ENCODE data around the gene KLRG1.
A peak's percentile ranks its signal among the peaks of the same experiment; 100 is the strongest.

Gene KLRG1

GRCh38 chr12:9048930-9049329 lies 59.6 kb downstream of the KLRG1 start:
- no peak; the same call in 2 of the 3 replicates for ATAC-seq
- TF ChIP-seq TOX (CRISPR knock-in tag; IDR thresholded peaks at IDR 0.05; ENCODE audit: borderline replicate concordance): no peak
- TF ChIP-seq BACH2 (CRISPR knock-in tag; IDR thresholded peaks at IDR 0.05; ENCODE audit: borderline replicate concordance): no peak
- no peak for TF ChIP-seq ZNF8 (CRISPR knock-in tag; IDR thresholded peaks at IDR 0.05)
- no peak for TF ChIP-seq ZNF565 (CRISPR knock-in tag; conservative IDR thresholded peaks at IDR 0.05; ENCODE audit: low read depth)
- TF ChIP-seq ARNTL (CRISPR knock-in tag; IDR thresholded peaks at IDR 0.05; ENCODE audit: borderline replicate concordance, low read depth): no peak
- TF ChIP-seq CSRNP3 (CRISPR knock-in tag; IDR thresholded peaks at IDR 0.05): no peak
- TF ChIP-seq ISL1 (CRISPR knock-in tag; IDR thresholded peaks at IDR 0.05): no peak
- TF ChIP-seq ZC3H10 (CRISPR knock-in tag; IDR thresholded peaks at IDR 0.05): no peak
- TF ChIP-seq TCF4 (CRISPR knock-in tag; IDR thresholded peaks at IDR 0.05; ENCODE audit: borderline replicate concordance): no peak
- TF ChIP-seq ZFP3 (CRISPR knock-in tag; IDR thresholded peaks at IDR 0.05): no peak
- TF ChIP-seq, protein P1, sequence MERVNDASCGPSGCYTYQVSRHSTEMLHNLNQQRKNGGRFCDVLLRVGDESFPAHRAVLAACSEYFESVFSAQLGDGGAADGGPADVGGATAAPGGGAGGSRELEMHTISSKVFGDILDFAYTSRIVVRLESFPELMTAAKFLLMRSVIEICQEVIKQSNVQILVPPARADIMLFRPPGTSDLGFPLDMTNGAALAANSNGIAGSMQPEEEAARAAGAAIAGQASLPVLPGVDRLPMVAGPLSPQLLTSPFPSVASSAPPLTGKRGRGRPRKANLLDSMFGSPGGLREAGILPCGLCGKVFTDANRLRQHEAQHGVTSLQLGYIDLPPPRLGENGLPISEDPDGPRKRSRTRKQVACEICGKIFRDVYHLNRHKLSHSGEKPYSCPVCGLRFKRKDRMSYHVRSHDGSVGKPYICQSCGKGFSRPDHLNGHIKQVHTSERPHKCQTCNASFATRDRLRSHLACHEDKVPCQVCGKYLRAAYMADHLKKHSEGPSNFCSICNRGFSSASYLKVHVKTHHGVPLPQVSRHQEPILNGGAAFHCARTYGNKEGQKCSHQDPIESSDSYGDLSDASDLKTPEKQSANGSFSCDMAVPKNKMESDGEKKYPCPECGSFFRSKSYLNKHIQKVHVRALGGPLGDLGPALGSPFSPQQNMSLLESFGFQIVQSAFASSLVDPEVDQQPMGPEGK (CRISPR knock-in tag; IDR thresholded peaks at IDR 0.05; ENCODE audit: borderline replicate concordance): no peak
- TF ChIP-seq GLIS3 (CRISPR knock-in tag; IDR thresholded peaks at IDR 0.05): no peak
- no peak for TF ChIP-seq POU6F1 (CRISPR knock-in tag; IDR thresholded peaks at IDR 0.05; ENCODE audit: borderline replicate concordance, low read depth)
- TF ChIP-seq ESRRG (CRISPR knock-in tag; IDR thresholded peaks at IDR 0.05): no peak
- no peak for TF ChIP-seq ZNF70 (CRISPR knock-in tag; IDR thresholded peaks at IDR 0.05)

DNA sequence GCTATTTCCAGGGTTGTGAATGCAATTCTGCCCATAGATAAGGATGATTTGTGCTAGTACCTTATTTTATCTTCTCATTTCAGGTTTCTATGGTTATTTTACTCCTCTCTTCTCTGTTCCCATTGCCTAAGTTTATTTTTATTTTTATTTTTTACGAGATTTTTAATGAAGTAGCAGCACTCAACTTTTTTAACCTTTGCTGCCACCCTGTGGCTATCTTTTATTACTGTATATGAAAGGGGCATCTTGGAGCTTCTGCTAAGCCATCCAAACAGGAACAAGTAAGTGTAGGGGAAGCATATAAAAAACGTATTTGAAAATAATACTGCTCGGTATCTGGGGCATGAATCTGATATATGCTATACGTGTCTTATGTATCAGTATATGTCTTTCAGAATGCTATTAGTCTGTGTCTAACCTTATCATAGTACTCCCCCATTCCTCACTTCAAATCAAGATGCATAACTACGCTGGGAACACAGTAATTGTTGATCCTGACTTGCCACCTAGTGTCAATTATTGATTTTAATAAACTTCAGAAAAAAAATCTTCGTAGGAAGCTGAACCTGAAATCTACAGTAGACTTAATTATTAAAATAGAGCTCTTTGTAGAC lies 60.3 kb downstream of the KLRG1 start:
- ATAC-seq: peak; percentile 90
- TF ChIP-seq RARB (CRISPR knock-in tag; IDR thresholded peaks at IDR 0.05): no peak
- TF ChIP-seq TOX (CRISPR knock-in tag; IDR thresholded peaks at IDR 0.05; ENCODE audit: borderline replicate concordance): no peak
- TF ChIP-seq, protein P1 (CRISPR knock-in tag; IDR thresholded peaks at IDR 0.05; ENCODE audit: borderline replicate concordance): no peak
- TF ChIP-seq POU6F1 (CRISPR knock-in tag; IDR thresholded peaks at IDR 0.05; ENCODE audit: borderline replicate concordance, low read depth): no peak
- TF ChIP-seq CSDC2 (CRISPR knock-in tag; IDR thresholded peaks at IDR 0.05): no peak
- no peak for TF ChIP-seq ZNF8 (CRISPR knock-in tag; IDR thresholded peaks at IDR 0.05)
- TF ChIP-seq ZC3H10 (CRISPR knock-in tag; IDR thresholded peaks at IDR 0.05): no peak
- TF ChIP-seq SNAI2 (CRISPR knock-in tag; IDR thresholded peaks at IDR 0.05): no peak
- TF ChIP-seq ZFP3 (CRISPR knock-in tag; IDR thresholded peaks at IDR 0.05): no peak

- no peak for ATAC-seq
Measured at GRCh38 chr12:9050521-9051157, 61.3 kb downstream of the KLRG1 start.

More at GRCh38 chr12:9050521-9051157, 61.3 kb downstream of the KLRG1 start:
- TF ChIP-seq PPARA (CRISPR knock-in tag; IDR thresholded peaks at IDR 0.05; ENCODE audit: borderline replicate concordance) (no peak), CSDC2 (CRISPR knock-in tag; IDR thresholded peaks at IDR 0.05) (no peak), ESRRG (CRISPR knock-in tag; IDR thresholded peaks at IDR 0.05) (no peak), ZFP3 (CRISPR knock-in tag; IDR thresholded peaks at IDR 0.05) (no peak), ZNF565 (CRISPR knock-in tag; conservative IDR thresholded peaks at IDR 0.05; ENCODE audit: low read depth) (no peak), RARB (CRISPR knock-in tag; IDR thresholded peaks at IDR 0.05) (no peak), ARNTL (CRISPR knock-in tag; IDR thresholded peaks at IDR 0.05; ENCODE audit: borderline replicate concordance, low read depth) (no peak), OSR1 (CRISPR knock-in tag; IDR thresholded peaks at IDR 0.05) (no peak), BACH2 (CRISPR knock-in tag; IDR thresholded peaks at IDR 0.05; ENCODE audit: borderline replicate concordance) (no peak), ZFP30 (CRISPR knock-in tag; IDR thresholded peaks at IDR 0.05) (no peak), CSRNP3 (CRISPR knock-in tag; IDR thresholded peaks at IDR 0.05) (no peak), SNAI2 (CRISPR knock-in tag; IDR thresholded peaks at IDR 0.05) (no peak), ZNF70 (CRISPR knock-in tag; IDR thresholded peaks at IDR 0.05) (no peak), POU6F1 (CRISPR knock-in tag; IDR thresholded peaks at IDR 0.05; ENCODE audit: borderline replicate concordance, low read depth) (no peak)
- TF ChIP-seq, protein P2, sequence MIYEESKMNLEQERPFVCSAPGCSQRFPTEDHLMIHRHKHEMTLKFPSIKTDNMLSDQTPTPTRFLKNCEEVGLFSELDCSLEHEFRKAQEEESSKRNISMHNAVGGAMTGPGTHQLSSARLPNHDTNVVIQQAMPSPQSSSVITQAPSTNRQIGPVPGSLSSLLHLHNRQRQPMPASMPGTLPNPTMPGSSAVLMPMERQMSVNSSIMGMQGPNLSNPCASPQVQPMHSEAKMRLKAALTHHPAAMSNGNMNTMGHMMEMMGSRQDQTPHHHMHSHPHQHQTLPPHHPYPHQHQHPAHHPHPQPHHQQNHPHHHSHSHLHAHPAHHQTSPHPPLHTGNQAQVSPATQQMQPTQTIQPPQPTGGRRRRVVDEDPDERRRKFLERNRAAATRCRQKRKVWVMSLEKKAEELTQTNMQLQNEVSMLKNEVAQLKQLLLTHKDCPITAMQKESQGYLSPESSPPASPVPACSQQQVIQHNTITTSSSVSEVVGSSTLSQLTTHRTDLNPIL (CRISPR knock-in tag; IDR thresholded peaks at IDR 0.05; ENCODE audit: low read depth): no peak

Measured in SK-N-SH treated with all-trans-retinoic acid at 6 μM for 48 hours (cell line).